Thoracic aorta (tissue), 2 donors: ENCODE measurements around the gene SLC35D1. TPM values are rescaled to one million over a fixed set of nuclear protein-coding genes. Genes with fewer than 3 reads are reported as not detected.

Source experiments
- ATAC-seq: fragments of 150-250 bp; one replicate; pipeline ENCODE4 v1.8.0; 2017; ENCODE audit warnings: low read depth; ENCODE audit not compliant: insufficient number of reproducible peaks, low FRiP score
- DNase-seq: peaks from one replicate; pipeline ENCODE4 v3.0.0-alpha.2; 2020; ENCODE audit warnings: low spot score
- H3K27ac ChIP-seq, 2 donors: fragments of 200-600 bp; sonication (generic); 1 replicate in 1 of 2; 2 replicates in 1 of 2; pipeline ENCODE4 v1.5.1; 2016; ENCODE audit warnings: mild to moderate bottlenecking in 2 of 2, moderate library complexity in 2 of 2
- H3K27me3 ChIP-seq: fragments of 200-600 bp; sonication (generic); replicated peaks from 2 replicates; pipeline ENCODE4 v1.6.0; 2016; ENCODE audit warnings: mild to moderate bottlenecking; ENCODE audit not compliant: insufficient read depth
- H3K36me3 ChIP-seq: fragments of 200-600 bp; sonication (generic); one replicate; pipeline ENCODE4 v1.5.1; 2016
- H3K4me1 ChIP-seq, 2 donors: fragments of 200-600 bp; sonication (generic); 1 replicate in 1 of 2; 2 replicates in 1 of 2; pipeline versions ENCODE4 v1.5.1 to v1.6.0; 2016; ENCODE audit warnings: low read depth in 2 of 2, mild to moderate bottlenecking in 1 of 2; ENCODE audit not compliant: control insufficient read depth in 1 of 2
- H3K4me3 ChIP-seq: fragments of 200-600 bp; sonication (generic); 2 replicates; pipeline ENCODE4 v1.5.1; 2016; ENCODE audit warnings: mild to moderate bottlenecking
- H3K9me3 ChIP-seq: fragments of 200-600 bp; sonication (generic); 2 replicates; pipeline ENCODE4 v1.5.1; 2016
- CTCF ChIP-seq: fragments of 200-600 bp; sonication (generic); IDR thresholded peaks from one replicate; pipeline ENCODE4 v1.5.1; 2019; ENCODE audit warnings: antibody characterized with exemption
- total RNA-seq, 2 donors: library from RNA; depleted of rRNA; stranded (reverse); fragments of >200 nt; gene quantifications; one replicate each; pipeline versions ENCODE4 v1.1.0 to v1.2.3, GENCODE V29; 2016

SLC35D1 gene
- total RNA-seq, 2 donors from 2014 or later: 14.8 to 22.0 TPM

- Histone ChIP-seq H3K36me3 (peaks cover 15% of the 10 kb centered on the region), H3K27ac (peak overlapping the region; percentile 1 to 26), H3K9me3 (no peaks in the 10 kb centered on the region), H3K4me3 (no peak overlapping the region), H3K27me3 (no peaks in the 10 kb centered on the region), H3K4me1 (peaks cover 6 to 35% of the 10 kb centered on the region in 2 donors)
- no peak for DNase-seq
- no peak for ATAC-seq
- no peak for TF ChIP-seq CTCF
Observed at GRCh38 chr1:67005068-67005467, 48.9 kb downstream of the SLC35D1 start.

GRCh38 chr1:67004176-67004575, 49.8 kb downstream of the SLC35D1 start:
- no peaks in the 10 kb centered on the region for H3K9me3 ChIP-seq
- TF ChIP-seq CTCF: no peak
- DNase-seq: no peak
- no peak overlapping the region for H3K4me3 ChIP-seq
- H3K27me3 ChIP-seq: no peaks in the 10 kb centered on the region
- H3K36me3 ChIP-seq: peaks cover 15% of the 10 kb centered on the region
- no peak for ATAC-seq
- no peak overlapping the region for H3K27ac ChIP-seq
- H3K4me1 ChIP-seq: peaks cover 6 to 43% of the 10 kb centered on the region in 2 donors

GRCh38 chr1:67001682-67002425, 52.1 kb downstream of the SLC35D1 start:
- H3K36me3 ChIP-seq: peaks cover 15% of the 10 kb centered on the region
- peak overlapping the region; percentile 30 to 55 for H3K27ac ChIP-seq
- ATAC-seq (no peak), DNase-seq (no peak)
- no peaks in the 10 kb centered on the region for H3K9me3 ChIP-seq
- no peak for TF ChIP-seq CTCF
- no peak overlapping the region for H3K4me3 ChIP-seq
- peaks cover 6 to 47% of the 10 kb centered on the region in 2 donors for H3K4me1 ChIP-seq
- H3K27me3 ChIP-seq: no peaks in the 10 kb centered on the region

GRCh38 chr1:66999640-67000400, 54.1 kb downstream of the SLC35D1 start:
- H3K27ac ChIP-seq: peak overlapping the region in 1 of 2 donors; percentile 55
- no peak for TF ChIP-seq CTCF
- H3K4me1 ChIP-seq: peaks cover 10 to 34% of the 10 kb centered on the region in 2 donors

GRCh38 chr1:66998972-66999371, 55.0 kb downstream of the SLC35D1 start:
- DNase-seq (no peak), ATAC-seq (no peak)
- no peaks in the 10 kb centered on the region for H3K27me3 ChIP-seq
- H3K4me3 ChIP-seq: no peak overlapping the region
- H3K9me3 ChIP-seq: no peaks in the 10 kb centered on the region
- TF ChIP-seq CTCF: no peak
- H3K27ac ChIP-seq: no peak overlapping the region
- H3K36me3 ChIP-seq: peaks cover 12% of the 10 kb centered on the region
- H3K4me1 ChIP-seq: peaks cover 10 to 34% of the 10 kb centered on the region in 2 donors

More at GRCh38 chr1:66999640-67000400, 54.1 kb downstream of the SLC35D1 start:
- H3K27me3 ChIP-seq: no peaks in the 10 kb centered on the region
- H3K9me3 ChIP-seq: no peaks in the 10 kb centered on the region
- H3K36me3 ChIP-seq: peaks cover 15% of the 10 kb centered on the region
- ATAC-seq (no peak), DNase-seq (no peak)
- H3K4me3 ChIP-seq: no peak overlapping the region
